WTC11 (cell line): ENCODE data around the gene RFX3.

Experiments
- CTCF ChIP-seq: fragments of 200-600 bp; IDR thresholded peaks from 2 replicates; pipeline ENCODE4 v1.8.0; 2022; ENCODE audit warnings: antibody characterized with exemption
- E2F5 ChIP-seq: sonication (generic); formaldehyde crosslinking; IDR thresholded peaks from 2 replicates; pipeline ENCODE4 v1.8.1; 2022; ENCODE audit warnings: mild to moderate bottlenecking, moderate library complexity, missing genetic modification reagents
- TCF7 ChIP-seq: sonication (generic); formaldehyde crosslinking; IDR thresholded peaks from 2 replicates; pipeline ENCODE4 v1.8.0; 2022; ENCODE audit warnings: mild to moderate bottlenecking, low read depth, missing genetic modification reagents, moderate library complexity

DNA sequence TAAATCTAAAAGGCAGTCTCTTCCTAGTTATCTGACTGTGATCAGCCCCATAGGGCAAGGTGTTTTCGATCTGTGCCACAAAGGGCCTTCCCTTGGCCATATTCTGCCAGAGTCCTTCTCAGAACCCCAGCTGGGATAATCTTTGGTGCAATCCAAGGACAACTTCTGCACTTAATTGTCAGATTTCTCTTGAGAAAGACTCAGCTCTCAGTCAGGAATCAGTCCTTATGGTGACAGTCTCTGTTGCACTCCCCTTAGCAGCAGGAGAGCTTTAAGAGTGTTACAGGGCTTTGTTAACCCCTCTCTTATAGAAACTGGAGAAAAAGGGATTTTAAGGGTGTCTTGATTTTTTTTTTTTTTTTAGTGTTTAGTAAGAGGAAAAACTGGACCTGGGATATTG, 15.4 kb upstream of the RFX3 start:
- TF ChIP-seq CTCF (no peak), E2F5 (CRISPR knock-in tag) (no peak), TCF7 (CRISPR knock-in tag) (no peak)
